22Rv1 (cell line): ENCODE results near the gene AFG1L.

Source experiments
- CTCF ChIP-seq: fragments of 450-650 bp; IDR thresholded peaks from 2 replicates; pipeline ENCODE4 v1.5.1; 2017; ENCODE audit warnings: mild to moderate bottlenecking
- ZFX ChIP-seq: fragments of 450-650 bp; IDR thresholded peaks from 2 replicates; pipeline ENCODE4 v1.6.1; 2017; ENCODE audit warnings: antibody characterized with exemption, borderline replicate concordance

GRCh38 chr6:108312605-108313004 is 17.8 kb downstream of the AFG1L start:
- no peak for TF ChIP-seq CTCF
- TF ChIP-seq ZFX: no peak
